Kidney (tissue), 14 donors: ENCODE measurements around the gene SALL3. TPM values are rescaled to one million over a fixed set of nuclear protein-coding genes. Genes with fewer than 3 reads are reported as not detected.

Experiments used
- DNase-seq, 5 donors: peaks; one replicate each; pipeline ENCODE4 v3.0.0-alpha.2; 2013 to 2020
- FAIRE-seq: peaks from 2 replicates; lab custom pipeline; 2012; peaks lifted over from hg19 to GRCh38; lab: Jason Lieb, UNC
- H3K27ac ChIP-seq, 2 donors: one replicate each; pipeline ENCODE4 v1.7.0; 2013; ENCODE audit warnings: low read depth in 2 of 2, low read length in 2 of 2, inconsistent platforms in 1 of 2
- H3K27me3 ChIP-seq: one replicate; pipeline ENCODE4 v1.7.1; 2013; ENCODE audit warnings: low read length, inconsistent platforms; ENCODE audit not compliant: control insufficient read depth, insufficient read depth
- H3K36me3 ChIP-seq, 3 donors: one replicate each; pipeline versions ENCODE4 v1.7.0 to v1.7.1; 2013; ENCODE audit warnings: low read length in 3 of 3, control low read depth in 1 of 3, inconsistent platforms in 1 of 3; ENCODE audit not compliant: insufficient read depth in 3 of 3, control insufficient read depth in 2 of 3
- H3K4me1 ChIP-seq, 3 donors: one replicate each; pipeline versions ENCODE4 v1.7.0 to v1.7.1; 2013; ENCODE audit warnings: low read length in 3 of 3, inconsistent platforms in 1 of 3, low read depth in 1 of 3; ENCODE audit not compliant: control insufficient read depth in 2 of 3, insufficient read depth in 2 of 3
- H3K4me3 ChIP-seq, 3 donors: one replicate each; pipeline versions ENCODE4 v1.7.0 to v1.8.1; 2013; ENCODE audit warnings: low read length in 3 of 3, control low read depth in 1 of 3, inconsistent platforms in 1 of 3
- H3K9ac ChIP-seq, 3 donors: one replicate each; pipeline versions ENCODE4 v1.7.0 to v1.7.1; 2013; ENCODE audit warnings: low read length in 3 of 3, control low read depth in 1 of 3, inconsistent platforms in 1 of 3
- H3K9me3 ChIP-seq, 3 donors: one replicate each; pipeline versions ENCODE4 v1.7.0 to v1.7.1; 2013; ENCODE audit warnings: low read length in 3 of 3, control low read depth in 1 of 3, inconsistent platforms in 1 of 3; ENCODE audit not compliant: control insufficient read depth in 2 of 3, insufficient read depth in 1 of 3
- intact Hi-C: fragments of 100-400 bp; cut with DNase I; formaldehyde crosslinking; loops from one replicate; pipeline ENCODE4 v1.11.1; 2022
- polyA plus RNA-seq: library from polyadenylated mRNA; stranded (reverse); fragments of 350-450 nt; fragmentation: Illumina TruSeq; extraction: RNeasy Lipid Tissue Mini Kit (QIAGEN cat#74804); gene quantifications from one replicate; pipeline ENCODE4 v1.2.3, GENCODE V29; 2014; ENCODE audit warnings: low read depth, low replicate concordance; ENCODE audit not compliant: insufficient read depth
- total RNA-seq: library from RNA; stranded (reverse); fragmentation: NEBNext Ultra II Directional; extraction: Animal tissue kit (Norgen Biotek cat#: 25700); gene quantifications from one replicate; pipeline ENCODE4 v1.2.1, GENCODE V29; 2021
- TF ChIP-seq, protein P1 (sequence below): IDR thresholded peaks from 3 replicates; pipeline ENCODE4 v1.5.1; 2012; ENCODE audit warnings: mild to moderate bottlenecking, moderate library complexity, borderline replicate concordance; ENCODE audit not compliant: insufficient read depth; ENCODE audit errors: extremely low read depth
- donor health status: control.
- donor health status: control.
- donor health status: control.
- donor health status: control.
- donor health status: control.
- donor health status: DM: yes; HTN: yes; CAD: no.
- donor health status: Normal renal cell carcinoma (clear cell type).

The SALL3 gene
- total and polyA plus RNA-seq, 2 donors from 2014 or later: 2.0 to 5.5 TPM

DNA sequence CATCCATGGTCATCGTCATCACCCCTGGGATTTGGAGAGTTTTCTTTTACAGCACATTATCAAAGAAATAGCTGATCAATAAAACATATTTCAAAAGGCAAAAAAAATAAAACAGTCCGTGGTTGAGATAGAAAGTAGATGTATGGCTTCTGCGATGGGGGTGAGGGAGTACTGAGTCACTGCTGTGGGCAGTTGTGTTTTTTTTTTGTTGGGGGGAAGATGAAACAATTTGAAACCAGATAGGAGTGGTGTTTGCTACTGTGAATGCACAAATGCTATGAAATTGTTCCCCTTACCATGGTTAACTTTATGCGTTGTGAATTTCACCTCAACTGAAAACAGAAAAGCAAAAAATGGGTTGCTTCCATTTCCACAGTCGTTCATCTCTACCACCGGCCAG, 11.9 kb upstream of the SALL3 start:
- DNase-seq (no peak), FAIRE-seq (no peak)
- TF ChIP-seq, protein P1, sequence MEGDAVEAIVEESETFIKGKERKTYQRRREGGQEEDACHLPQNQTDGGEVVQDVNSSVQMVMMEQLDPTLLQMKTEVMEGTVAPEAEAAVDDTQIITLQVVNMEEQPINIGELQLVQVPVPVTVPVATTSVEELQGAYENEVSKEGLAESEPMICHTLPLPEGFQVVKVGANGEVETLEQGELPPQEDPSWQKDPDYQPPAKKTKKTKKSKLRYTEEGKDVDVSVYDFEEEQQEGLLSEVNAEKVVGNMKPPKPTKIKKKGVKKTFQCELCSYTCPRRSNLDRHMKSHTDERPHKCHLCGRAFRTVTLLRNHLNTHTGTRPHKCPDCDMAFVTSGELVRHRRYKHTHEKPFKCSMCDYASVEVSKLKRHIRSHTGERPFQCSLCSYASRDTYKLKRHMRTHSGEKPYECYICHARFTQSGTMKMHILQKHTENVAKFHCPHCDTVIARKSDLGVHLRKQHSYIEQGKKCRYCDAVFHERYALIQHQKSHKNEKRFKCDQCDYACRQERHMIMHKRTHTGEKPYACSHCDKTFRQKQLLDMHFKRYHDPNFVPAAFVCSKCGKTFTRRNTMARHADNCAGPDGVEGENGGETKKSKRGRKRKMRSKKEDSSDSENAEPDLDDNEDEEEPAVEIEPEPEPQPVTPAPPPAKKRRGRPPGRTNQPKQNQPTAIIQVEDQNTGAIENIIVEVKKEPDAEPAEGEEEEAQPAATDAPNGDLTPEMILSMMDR: no peak
- Histone ChIP-seq H3K27me3 (peaks cover 19% of the 10 kb centered on the region), H3K4me3 (no peak overlapping the region), H3K27ac (no peak overlapping the region), H3K4me1 (no peaks in the 10 kb centered on the region), H3K36me3 (no peaks in the 10 kb centered on the region), H3K9me3 (peaks cover 0 to 2% (median 2%) of the 10 kb centered on the region in 3 donors), H3K9ac (no peak overlapping the region)
- intact Hi-C loops: no loop called here

DNA sequence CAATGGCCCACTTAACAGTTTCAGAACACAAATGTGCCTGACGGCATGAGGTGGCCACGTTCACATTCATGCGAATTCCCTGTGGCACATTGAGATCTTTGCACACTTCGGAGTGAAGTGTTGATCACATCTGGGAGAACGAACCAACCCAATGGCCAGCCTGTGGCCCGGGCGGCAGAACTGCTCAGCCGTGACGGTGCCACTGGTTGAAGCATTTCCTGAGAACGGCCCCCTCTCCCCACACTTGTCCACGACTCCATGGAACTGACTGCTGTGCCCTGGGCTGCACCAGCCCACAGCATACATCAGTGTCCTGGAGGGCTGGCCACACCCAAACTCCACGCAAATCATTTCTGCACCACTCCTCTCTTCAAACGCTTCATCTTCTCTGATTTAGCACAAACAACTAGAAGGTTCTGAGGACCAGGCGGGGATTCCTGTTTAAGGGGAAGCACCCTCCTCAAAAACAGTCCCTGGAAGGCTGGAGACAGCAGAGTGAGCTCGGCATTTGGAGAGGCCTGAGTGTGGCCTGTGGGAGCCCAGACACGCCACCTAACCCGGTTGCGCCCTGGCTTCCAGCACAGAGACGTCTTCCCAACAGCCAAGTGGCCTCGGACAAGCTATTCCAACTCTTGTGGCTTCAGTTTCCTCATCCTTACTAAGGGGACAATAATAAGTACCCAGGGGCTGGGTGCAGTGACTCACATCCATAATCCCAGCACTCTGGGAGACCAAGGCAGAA, 9.9 kb upstream of the SALL3 start:
- TF ChIP-seq, protein P1: no peak
- no peaks in the 10 kb centered on the region for H3K36me3 ChIP-seq
- H3K4me1 ChIP-seq: peaks cover 0 to 2% (median 0%) of the 10 kb centered on the region in 3 donors
- FAIRE-seq (no peak), DNase-seq (peak in 2 of 5 donors; percentile 23 to 46)
- H3K9ac ChIP-seq: no peak overlapping the region
- no peak overlapping the region for H3K27ac ChIP-seq
- no peaks in the 10 kb centered on the region for H3K9me3 ChIP-seq
- peaks cover 27% of the 10 kb centered on the region for H3K27me3 ChIP-seq
- no peak overlapping the region for H3K4me3 ChIP-seq
- intact Hi-C loops: no loop called here

DNA sequence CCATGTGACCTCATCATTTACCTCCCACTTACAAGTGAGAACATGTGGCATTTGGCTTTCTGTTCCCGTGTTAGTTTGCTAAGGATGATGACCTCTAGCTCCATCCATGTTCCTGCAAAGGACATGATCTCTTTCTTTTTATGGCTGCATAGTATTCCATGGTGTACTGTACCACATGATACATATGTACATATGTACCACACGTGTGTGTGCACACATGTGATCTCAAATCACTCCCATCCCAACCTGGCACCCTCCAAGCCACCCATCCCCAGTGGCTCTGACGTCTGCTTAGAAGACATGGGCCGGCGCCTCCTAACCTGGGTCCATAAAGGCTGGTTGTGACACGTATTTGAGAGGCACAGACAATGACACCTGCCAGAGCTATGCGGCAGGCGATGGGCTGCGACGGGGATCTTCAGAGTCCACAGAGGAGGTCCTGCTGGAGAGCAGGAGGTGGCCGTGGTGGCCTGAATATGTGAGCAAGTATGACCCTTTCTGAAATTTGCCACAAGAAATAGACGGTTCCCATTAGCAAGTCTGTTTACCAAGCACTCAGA, 8.8 kb upstream of the SALL3 start:
- no peak overlapping the region for H3K9ac ChIP-seq
- intact Hi-C loops: no loop called here
- FAIRE-seq (no peak), DNase-seq (peak in 2 of 5 donors; percentile 22 to 37)
- H3K4me1 ChIP-seq: peaks cover 0 to 2% (median 0%) of the 10 kb centered on the region in 3 donors
- no peak overlapping the region for H3K27ac ChIP-seq
- no peak overlapping the region for H3K4me3 ChIP-seq
- H3K27me3 ChIP-seq: peaks cover 37% of the 10 kb centered on the region
- H3K36me3 ChIP-seq: no peaks in the 10 kb centered on the region
- no peaks in the 10 kb centered on the region for H3K9me3 ChIP-seq
- TF ChIP-seq, protein P1: no peak
